Adrenal gland (tissue), 5 donors: ENCODE results near the gene TSPAN5.

ENCODE experiments used
- POLR2A ChIP-seq, 2 donors: fragments of 450-650 bp; IDR thresholded peaks; one replicate each; pipeline ENCODE4 v1.6.1; 2017; ENCODE audit warnings: antibody characterized with exemption in 2 of 2, mild to moderate bottlenecking in 2 of 2, moderate library complexity in 1 of 2
- TF ChIP-seq, protein P1 (sequence below), 6 experiments: fragments of 450-650 bp in 4 of 6; fragments of 200-600 bp in 2 of 6; sonication (generic) in 1 of 6; IDR thresholded peaks; 1 replicate in 5 of 6; 2 replicates in 1 of 6; pipeline versions ENCODE4 v1.5.1 to v1.8.0; 2016 to 2021; ENCODE audit warnings: antibody characterized with exemption in 6 of 6, mild to moderate bottlenecking in 2 of 6, moderate library complexity in 1 of 6
- donor health status: DM: no; HTN: no; CAD: no.

DNA sequence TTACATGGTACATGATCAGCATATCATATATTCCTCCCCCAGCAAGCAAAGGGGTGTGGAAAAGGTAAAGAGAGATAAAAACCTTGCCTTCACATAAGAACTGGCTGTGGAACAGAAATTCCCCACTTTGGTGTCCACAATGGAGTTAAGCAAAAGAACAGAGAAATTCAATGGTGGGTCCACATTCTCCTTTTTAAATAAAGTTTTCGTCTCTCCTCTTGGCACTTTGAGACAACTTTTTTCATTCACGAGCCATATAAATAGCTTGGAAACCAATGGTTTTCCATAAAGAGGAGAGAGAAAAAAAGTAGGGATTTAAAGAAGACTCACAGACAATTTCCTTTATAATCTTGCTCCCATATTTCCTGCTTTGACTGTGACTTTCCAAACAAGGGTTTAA, 148.1 kb downstream of the TSPAN5 start:
- TF ChIP-seq, protein P1, sequence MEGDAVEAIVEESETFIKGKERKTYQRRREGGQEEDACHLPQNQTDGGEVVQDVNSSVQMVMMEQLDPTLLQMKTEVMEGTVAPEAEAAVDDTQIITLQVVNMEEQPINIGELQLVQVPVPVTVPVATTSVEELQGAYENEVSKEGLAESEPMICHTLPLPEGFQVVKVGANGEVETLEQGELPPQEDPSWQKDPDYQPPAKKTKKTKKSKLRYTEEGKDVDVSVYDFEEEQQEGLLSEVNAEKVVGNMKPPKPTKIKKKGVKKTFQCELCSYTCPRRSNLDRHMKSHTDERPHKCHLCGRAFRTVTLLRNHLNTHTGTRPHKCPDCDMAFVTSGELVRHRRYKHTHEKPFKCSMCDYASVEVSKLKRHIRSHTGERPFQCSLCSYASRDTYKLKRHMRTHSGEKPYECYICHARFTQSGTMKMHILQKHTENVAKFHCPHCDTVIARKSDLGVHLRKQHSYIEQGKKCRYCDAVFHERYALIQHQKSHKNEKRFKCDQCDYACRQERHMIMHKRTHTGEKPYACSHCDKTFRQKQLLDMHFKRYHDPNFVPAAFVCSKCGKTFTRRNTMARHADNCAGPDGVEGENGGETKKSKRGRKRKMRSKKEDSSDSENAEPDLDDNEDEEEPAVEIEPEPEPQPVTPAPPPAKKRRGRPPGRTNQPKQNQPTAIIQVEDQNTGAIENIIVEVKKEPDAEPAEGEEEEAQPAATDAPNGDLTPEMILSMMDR (IDR thresholded peaks at IDR 0.05), result no peak
- TF ChIP-seq POLR2A (IDR thresholded peaks at IDR 0.05), result no peak
